Neural crest cell (in vitro differentiated cells): ENCODE measurements around the gene VPS4B. TPM values are rescaled to one million over a fixed set of nuclear protein-coding genes. Genes with fewer than 3 reads are reported as not detected.
A peak's percentile ranks its signal among the peaks of the same experiment; 100 is the strongest.

Experiments
- DNase-seq: peaks from one replicate; pipeline ENCODE4 v3.0.0; 2021; ENCODE audit warnings: low read depth, mixed read lengths, low spot score
- H3K27ac Mint-ChIP-seq: one replicate; pipeline ENCODE4 v1.8.0; 2021; ENCODE audit warnings: mild to moderate bottlenecking, mixed read lengths; ENCODE audit not compliant: unreplicated experiment
- H3K27me3 Mint-ChIP-seq: 2 replicates; pipeline ENCODE4 v1.8.0; 2021; ENCODE audit warnings: low read depth, mild to moderate bottlenecking, mixed read lengths
- H3K36me3 Mint-ChIP-seq: 2 replicates; pipeline ENCODE4 v1.8.0; 2021; ENCODE audit warnings: low read depth, mild to moderate bottlenecking, mixed read lengths
- H3K4me1 Mint-ChIP-seq: 2 replicates; pipeline ENCODE4 v1.8.0; 2021; ENCODE audit warnings: mixed read lengths
- H3K4me3 Mint-ChIP-seq: one replicate; pipeline ENCODE4 v1.8.0; 2021; ENCODE audit warnings: mild to moderate bottlenecking, mixed read lengths
- H3K9me3 Mint-ChIP-seq: 2 replicates; pipeline ENCODE4 v1.8.0; 2021; ENCODE audit warnings: mixed read lengths
- CTCF ChIP-seq: fragments of 200-600 bp; sonication (generic); conservative IDR thresholded peaks from 2 replicates; pipeline ENCODE4 v1.5.0; 2021; ENCODE audit warnings: antibody characterized with exemption, mild to moderate bottlenecking
- total RNA-seq: library from RNA; stranded (reverse); gene quantifications from 2 replicates; pipeline ENCODE4 v1.2.1, GENCODE V29; 2021

The VPS4B gene
- total RNA-seq, 1 donor from 2014 or later, result 34.2 TPM

GRCh38 chr18:63440881-63441280, 18.6 kb upstream of the VPS4B start:
- H3K27ac Mint-ChIP-seq, result no peak overlapping the region
- H3K36me3 Mint-ChIP-seq, result no peaks in the 10 kb centered on the region
- H3K27me3 Mint-ChIP-seq, result peaks cover 5% of the 10 kb centered on the region
- H3K4me3 Mint-ChIP-seq, result no peak overlapping the region
- H3K9me3 Mint-ChIP-seq, result no peaks in the 10 kb centered on the region
- DNase-seq, result no peak
- no peak for TF ChIP-seq CTCF
- H3K4me1 Mint-ChIP-seq, result peaks cover 4% of the 10 kb centered on the region

GRCh38 chr18:63440219-63440618, 17.9 kb upstream of the VPS4B start:
- Mint-ChIP-seq H3K36me3 (no peaks in the 10 kb centered on the region), H3K4me3 (no peak overlapping the region), H3K4me1 (peaks cover 4% of the 10 kb centered on the region), H3K9me3 (no peaks in the 10 kb centered on the region), H3K27me3 (peaks cover 8% of the 10 kb centered on the region), H3K27ac (no peak overlapping the region)
- no peak for DNase-seq
- TF ChIP-seq CTCF, result no peak

GRCh38 chr18:63439334-63439733, 17.1 kb upstream of the VPS4B start:
- Mint-ChIP-seq H3K36me3 (no peaks in the 10 kb centered on the region), H3K4me3 (no peak overlapping the region), H3K4me1 (peaks cover 4% of the 10 kb centered on the region), H3K9me3 (no peaks in the 10 kb centered on the region), H3K27me3 (peaks cover 17% of the 10 kb centered on the region), H3K27ac (no peak overlapping the region)
- DNase-seq, result peak; percentile 34
- TF ChIP-seq CTCF, result peak; percentile 90

GRCh38 chr18:63438181-63438580, 15.9 kb upstream of the VPS4B start:
- Mint-ChIP-seq H3K27me3 (peaks cover 29% of the 10 kb centered on the region), H3K4me3 (no peak overlapping the region), H3K36me3 (no peaks in the 10 kb centered on the region), H3K4me1 (no peaks in the 10 kb centered on the region), H3K9me3 (no peaks in the 10 kb centered on the region), H3K27ac (no peak overlapping the region)
- no peak for TF ChIP-seq CTCF
- DNase-seq, result no peak

GRCh38 chr18:63433334-63433866, 11.1 kb upstream of the VPS4B start:
- Mint-ChIP-seq H3K27ac (no peak overlapping the region), H3K36me3 (no peaks in the 10 kb centered on the region), H3K4me1 (no peaks in the 10 kb centered on the region), H3K4me3 (no peak overlapping the region), H3K9me3 (no peaks in the 10 kb centered on the region), H3K27me3 (peaks cover 72% of the 10 kb centered on the region)
- no peak for TF ChIP-seq CTCF
- no peak for DNase-seq
